Pulmonary artery endothelial cell (primary cell): ENCODE measurements around the gene ZNF394. TPM values are rescaled to one million over a fixed set of nuclear protein-coding genes. Genes with fewer than 3 reads are reported as not detected.

Experiments
- DNase-seq: peaks from one replicate; pipeline ENCODE4 v3.0.0-alpha.2; 2011; ENCODE audit warnings: low read depth, low spot score
- total RNA-seq: library from RNA; depleted of rRNA; stranded (reverse); fragments of >200 nt; gene quantifications from 2 replicates; pipeline ENCODE4 v1.2.3, GENCODE V29; 2014

ZNF394 gene
- total RNA-seq, 1 donor from 2014 or later = 27.0 TPM

DNA sequence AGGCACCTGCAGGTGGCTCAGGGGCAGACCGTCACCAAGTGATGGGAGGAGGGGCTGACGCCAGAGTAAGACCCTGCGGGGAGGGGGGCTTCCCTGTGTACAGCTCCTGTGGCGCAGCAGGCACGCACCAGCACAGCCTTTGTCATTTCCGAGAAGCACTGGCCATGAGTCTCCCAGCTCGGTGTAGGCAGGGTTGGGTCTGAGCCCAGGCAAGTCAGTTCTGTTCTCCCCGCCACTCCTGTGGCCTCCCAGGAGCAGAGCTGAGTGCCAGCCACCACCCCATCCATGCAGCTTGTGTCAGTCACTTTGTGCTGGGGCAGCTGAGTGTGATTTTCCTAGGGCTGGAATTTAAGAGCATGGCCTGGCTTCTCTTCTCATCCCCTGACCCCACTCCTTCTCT is 48.1 kb downstream of the ZNF394 start:
- no peak for DNase-seq

- DNase-seq = no peak
These were observed 50.8 kb downstream of the ZNF394 start for GRCh38 chr7:99449326-99449725.

DNA sequence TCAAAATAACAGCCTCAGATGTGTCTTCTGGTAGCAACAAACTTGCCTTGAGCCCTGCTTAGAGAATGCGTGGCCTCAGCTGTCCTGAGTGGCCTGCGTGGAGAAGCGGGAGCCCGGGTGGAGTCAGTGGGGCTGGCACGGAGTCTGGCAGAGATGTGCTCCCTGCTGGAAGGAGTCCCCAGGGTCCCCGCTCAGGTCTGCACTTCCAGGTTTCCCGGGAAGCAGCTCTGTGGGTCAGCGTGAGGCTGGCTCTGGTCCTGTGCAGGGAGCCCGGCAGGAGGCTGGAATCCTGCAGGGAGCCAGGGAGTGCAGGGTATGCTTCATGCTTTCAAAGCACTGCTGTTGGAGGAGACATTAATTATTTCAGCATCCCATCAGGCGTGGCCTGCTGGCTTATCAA is 51.2 kb downstream of the ZNF394 start:
- DNase-seq = no peak

- no peak for DNase-seq
These were observed 52.1 kb downstream of the ZNF394 start for GRCh38 chr7:99447943-99448342.

GRCh38 chr7:99446096-99446495 is 54.0 kb downstream of the ZNF394 start:
- no peak for DNase-seq

Other genes starting within 250 kb of the ZNF394 start
- 0.21 and 0.53 TPM in 2 replicates for gene MYH16, start 227.4 kb downstream of the ZNF394 start, total RNA-seq
- 214 and 272 TPM in 2 replicates for gene ARPC1A, start 174.4 kb downstream of the ZNF394 start, total RNA-seq
- 757 and 888 TPM in 2 replicates for gene ARPC1B, start 125.6 kb downstream of the ZNF394 start, total RNA-seq
- 29.1 and 41.7 TPM in 2 replicates for gene PDAP1, start 91.7 kb downstream of the ZNF394 start, total RNA-seq
- 92.2 and 116 TPM in 2 replicates for gene BUD31, start 91.3 kb downstream of the ZNF394 start, total RNA-seq
- gene PTCD1, start 61.5 kb downstream of the ZNF394 start, total RNA-seq = 5.3 and 5.4 TPM in 2 replicates
- gene CPSF4, start 61.3 kb downstream of the ZNF394 start, total RNA-seq = 31.5 and 37.7 TPM in 2 replicates
- gene ATP5MF, start 34.1 kb downstream of the ZNF394 start, total RNA-seq = 253 and 290 TPM in 2 replicates
- 4.8 and 5.9 TPM in 2 replicates for gene ZNF789, start 27.4 kb downstream of the ZNF394 start, total RNA-seq
- gene ZKSCAN5, start 4.4 kb upstream of the ZNF394 start, total RNA-seq = 10.4 and 15.1 TPM in 2 replicates
- gene FAM200A, start 51.8 kb upstream of the ZNF394 start, total RNA-seq = 4.8 and 5.4 TPM in 2 replicates
- gene ZNF655, start 58.4 kb upstream of the ZNF394 start, total RNA-seq = 8.2 and 20.9 TPM in 2 replicates
- not detected in 2 replicates for gene TMEM225B, start 98.0 kb upstream of the ZNF394 start, total RNA-seq
- gene ZSCAN25, start 116.7 kb upstream of the ZNF394 start, total RNA-seq = 12.5 and 14.2 TPM in 2 replicates
- gene CYP3A5, start 179.7 kb upstream of the ZNF394 start, total RNA-seq = not detected in 2 replicates
- gene CYP3A7, start 234.9 kb upstream of the ZNF394 start, total RNA-seq = not detected in 2 replicates